Left lobe of liver (tissue), 2 donors: Measurements from ENCODE around the gene MUC21. TPM values are rescaled to one million over a fixed set of nuclear protein-coding genes. Genes with fewer than 3 reads are reported as not detected.
"Not testable (repeated sequence)": the region's sequence is repeated elsewhere in the genome, so short reads cannot be mapped to it uniquely, and the experiment has no call there.

Source experiments
- ATAC-seq: fragments of 200-7000 bp; cut with Tn5 transposase; one replicate; pipeline ENCODE4 v1.9.1; 2020; ENCODE audit warnings: mild to moderate bottlenecking, moderate library complexity
- DNase-seq: peaks from one replicate; pipeline ENCODE4 v3.0.0-alpha.2; 2020; ENCODE audit warnings: low spot score
- total RNA-seq: library from RNA; stranded (reverse); gene quantifications from one replicate; pipeline ENCODE4 v1.2.1, GENCODE V29; 2021
- donor health status: DM: no; HTN: no; CAD: no; lungs with moderate emphysema.
- donor health status: DM: no; HTN: yes; CAD: no.

MUC21 gene
- total RNA-seq, 1 donor from 2014 or later = not detected

- DNase-seq = no peak
- no peak for ATAC-seq
Measured at GRCh38 chr6:31005249-31006020, 21.9 kb downstream of the MUC21 start.

GRCh38 chr6:31007694-31008093 is 24.2 kb downstream of the MUC21 start:
- ATAC-seq = no peak
- DNase-seq = no peak

GRCh38 chr6:31008165-31008564 is 24.6 kb downstream of the MUC21 start:
- DNase-seq (no peak), ATAC-seq (no peak)

GRCh38 chr6:31009731-31010130 is 26.2 kb downstream of the MUC21 start:
- DNase-seq (no peak), ATAC-seq (no peak)

GRCh38 chr6:31010393-31011060 is 27.0 kb downstream of the MUC21 start, which contains the start of gene MUC22:
MUC22 (plus strand) TSS chr6:31010474; CDS start chr6:31010707, 233 bp downstream.
- DNase-seq = no peak

GRCh38 chr6:31011153-31011552 is 27.6 kb downstream of the MUC21 start:
- DNase-seq = no peak
- ATAC-seq = no peak

More at GRCh38 chr6:31010393-31011060, 27.0 kb downstream of the MUC21 start, which contains the start of gene MUC22:
- ATAC-seq = no peak

GRCh38 chr6:31016659-31017299 is 33.3 kb downstream of the MUC21 start:
- no peak for DNase-seq
- ATAC-seq = no peak

GRCh38 chr6:31017436-31017835 is 33.9 kb downstream of the MUC21 start:
- not testable (repeated sequence) for ATAC-seq, DNase-seq

GRCh38 chr6:31020057-31020456 is 36.5 kb downstream of the MUC21 start:
- DNase-seq = no peak
- ATAC-seq = no peak

- DNase-seq, ATAC-seq: not testable (repeated sequence)
Measured at GRCh38 chr6:31020631-31021255, 37.2 kb downstream of the MUC21 start.

- ATAC-seq, DNase-seq: not testable (repeated sequence)
Measured at GRCh38 chr6:31021705-31022531, 38.4 kb downstream of the MUC21 start.

GRCh38 chr6:31025595-31025994 is 42.1 kb downstream of the MUC21 start:
- no peak for ATAC-seq

GRCh38 chr6:31031095-31031494 is 47.6 kb downstream of the MUC21 start:
- ATAC-seq = no peak

More at GRCh38 chr6:31025595-31025994, 42.1 kb downstream of the MUC21 start:
- no peak for DNase-seq

GRCh38 chr6:31033075-31033474 is 49.6 kb downstream of the MUC21 start:
- no peak for ATAC-seq
- DNase-seq = no peak

More at GRCh38 chr6:31031095-31031494, 47.6 kb downstream of the MUC21 start:
- DNase-seq = no peak

GRCh38 chr6:31035862-31036497 is 52.5 kb downstream of the MUC21 start:
- ATAC-seq = no peak
- DNase-seq = no peak

GRCh38 chr6:31037169-31037568 is 53.7 kb downstream of the MUC21 start:
- DNase-seq (no peak), ATAC-seq (no peak)

GRCh38 chr6:31037682-31038081 is 54.2 kb downstream of the MUC21 start:
- DNase-seq (no peak), ATAC-seq (no peak)

GRCh38 chr6:31038559-31038958 is 55.0 kb downstream of the MUC21 start:
- ATAC-seq = no peak
- DNase-seq = no peak
